T-helper 1 cell treated with Interleukin-12 subunit alpha and Interleukin-12 subunit beta and Interleukin-4 antibody, amounts not matched to agents 30 ng/mL and 1 ng/mL, for 36 hours (primary cell): ENCODE results near the gene SLC35D3. TPM values are rescaled to one million over a fixed set of nuclear protein-coding genes. Genes with fewer than 3 reads are reported as not detected.
"Not testable (repeated sequence)": the region's sequence is repeated elsewhere in the genome, so short reads cannot be mapped to it uniquely, and the experiment has no call there.

Experiments
- intact Hi-C: fragments of 100-400 bp; cut with micrococcal nuclease; formaldehyde crosslinking; loops from one replicate; pipeline ENCODE4 v1.15.1; 2024
- total RNA-seq: library from RNA; stranded (reverse); gene quantifications from 2 replicates; pipeline ENCODE4 v1.2.3, GENCODE V29; 2022

The SLC35D3 gene, protein sequence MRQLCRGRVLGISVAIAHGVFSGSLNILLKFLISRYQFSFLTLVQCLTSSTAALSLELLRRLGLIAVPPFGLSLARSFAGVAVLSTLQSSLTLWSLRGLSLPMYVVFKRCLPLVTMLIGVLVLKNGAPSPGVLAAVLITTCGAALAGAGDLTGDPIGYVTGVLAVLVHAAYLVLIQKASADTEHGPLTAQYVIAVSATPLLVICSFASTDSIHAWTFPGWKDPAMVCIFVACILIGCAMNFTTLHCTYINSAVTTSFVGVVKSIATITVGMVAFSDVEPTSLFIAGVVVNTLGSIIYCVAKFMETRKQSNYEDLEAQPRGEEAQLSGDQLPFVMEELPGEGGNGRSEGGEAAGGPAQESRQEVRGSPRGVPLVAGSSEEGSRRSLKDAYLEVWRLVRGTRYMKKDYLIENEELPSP
- not detected in 2 replicates for total RNA-seq

DNA sequence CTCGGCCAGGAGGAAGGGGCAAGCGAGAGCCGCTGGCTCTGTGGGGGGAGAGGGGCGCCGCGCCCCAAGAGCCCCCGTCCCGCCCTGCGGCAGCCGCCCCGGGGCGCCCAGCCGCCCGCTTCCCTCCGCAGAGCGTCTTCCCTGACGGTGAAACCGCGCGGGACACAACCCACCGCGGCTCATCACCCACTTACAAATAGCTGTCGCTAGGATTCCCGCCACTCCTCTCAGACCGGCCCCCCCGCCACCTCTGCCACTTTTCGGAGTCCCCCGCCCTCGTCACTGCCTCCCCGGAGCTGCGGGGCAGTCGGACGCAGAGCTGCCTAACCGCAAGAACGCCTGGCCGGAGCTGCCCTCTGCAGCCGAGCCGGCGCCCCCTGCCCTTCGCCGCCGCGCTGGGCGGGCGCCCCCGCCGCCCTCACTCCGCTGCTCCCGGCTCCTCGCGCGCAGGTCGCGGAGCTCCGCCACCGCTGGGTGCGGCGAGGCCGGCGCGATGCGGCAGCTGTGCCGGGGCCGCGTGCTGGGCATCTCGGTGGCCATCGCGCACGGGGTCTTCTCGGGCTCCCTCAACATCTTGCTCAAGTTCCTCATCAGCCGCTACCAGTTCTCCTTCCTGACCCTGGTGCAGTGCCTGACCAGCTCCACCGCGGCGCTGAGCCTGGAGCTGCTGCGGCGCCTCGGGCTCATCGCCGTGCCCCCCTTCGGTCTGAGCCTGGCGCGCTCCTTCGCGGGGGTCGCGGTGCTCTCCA lies at the start of gene SLC35D3:
TSS of gene SLC35D3 (plus strand) at position 366 of the 749 bp plus-strand sequence. CDS start at position 494, 128 bp downstream.
- intact Hi-C loops, result loop anchor here (2.0 to 5.0 kb wide), 3 partner anchors 99 to 575 kb away; partner anchors contain the start of gene PEX7

DNA sequence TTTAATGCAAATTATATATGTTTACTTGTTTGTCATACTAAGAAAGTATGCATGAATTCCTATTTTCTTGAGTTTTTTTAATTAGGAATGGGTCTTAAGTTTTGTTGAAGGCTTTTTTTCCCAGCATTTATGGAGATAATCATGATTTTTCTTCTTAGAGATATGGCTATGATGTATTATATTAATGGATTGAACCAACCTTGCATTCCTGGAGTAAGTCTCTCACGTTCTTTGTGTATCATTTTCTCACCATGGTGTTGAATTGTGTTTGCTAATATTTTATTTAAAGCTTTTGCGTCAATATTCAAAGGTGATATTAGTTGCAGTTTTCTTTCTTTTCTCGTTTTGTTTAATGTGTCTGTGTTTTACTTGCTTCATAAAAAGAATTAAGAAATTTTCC lies 48.4 kb upstream of the SLC35D3 start:
- intact Hi-C loops, result no loop called here

DNA sequence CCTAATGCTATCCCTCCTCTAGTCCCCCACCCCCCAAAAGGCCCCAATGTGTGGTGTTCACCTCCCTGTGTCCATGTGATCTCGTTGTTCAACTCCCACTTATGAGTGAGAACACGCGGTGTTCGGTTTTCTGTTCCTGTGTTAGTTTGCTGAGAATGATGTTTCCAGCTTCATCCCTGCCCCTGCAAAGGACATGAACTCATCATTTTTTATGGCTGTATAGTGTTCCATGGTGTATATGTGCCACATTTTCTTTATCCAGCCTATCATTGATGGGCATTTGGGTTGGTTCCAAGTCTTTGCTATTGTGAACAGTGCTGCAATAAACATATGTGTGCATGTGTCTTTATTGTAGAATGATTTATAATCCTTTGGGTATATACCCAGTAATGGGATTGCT lies 45.6 kb upstream of the SLC35D3 start:
- intact Hi-C loops, result not testable (repeated sequence)

DNA sequence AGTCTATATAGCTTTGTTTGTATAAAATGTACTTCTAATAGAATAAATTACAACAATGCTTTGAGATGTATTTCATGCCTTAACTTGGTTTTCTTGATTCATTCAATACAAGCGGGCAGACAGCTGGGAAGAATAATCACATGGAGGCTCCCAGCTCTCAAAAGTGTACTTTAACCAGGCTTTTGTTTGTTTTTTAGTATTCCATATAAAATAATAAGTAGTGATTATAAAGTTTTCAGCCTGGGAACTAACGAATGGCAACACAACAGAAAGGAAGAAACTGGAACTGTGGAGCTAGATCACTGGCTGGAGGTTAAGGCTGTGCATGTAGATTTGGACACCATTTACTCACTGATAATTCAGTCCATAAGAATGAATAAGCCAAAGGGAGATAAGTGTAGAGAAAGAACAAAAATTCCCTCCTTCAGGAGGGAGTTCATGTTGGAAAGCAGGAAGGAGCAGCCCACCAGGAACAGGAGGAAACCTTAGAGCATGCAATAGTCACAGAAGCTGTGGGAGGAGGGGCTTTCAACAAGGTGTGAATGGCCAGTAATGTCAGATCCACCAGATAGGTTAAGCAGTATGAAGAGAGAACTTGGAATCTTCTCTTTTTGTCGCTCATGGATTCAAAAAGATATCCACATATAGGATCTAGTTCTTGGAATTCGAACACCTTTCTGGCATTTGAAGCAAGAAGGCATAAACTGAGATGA lies 41.2 kb upstream of the SLC35D3 start:
- intact Hi-C loops, result no loop called here

DNA sequence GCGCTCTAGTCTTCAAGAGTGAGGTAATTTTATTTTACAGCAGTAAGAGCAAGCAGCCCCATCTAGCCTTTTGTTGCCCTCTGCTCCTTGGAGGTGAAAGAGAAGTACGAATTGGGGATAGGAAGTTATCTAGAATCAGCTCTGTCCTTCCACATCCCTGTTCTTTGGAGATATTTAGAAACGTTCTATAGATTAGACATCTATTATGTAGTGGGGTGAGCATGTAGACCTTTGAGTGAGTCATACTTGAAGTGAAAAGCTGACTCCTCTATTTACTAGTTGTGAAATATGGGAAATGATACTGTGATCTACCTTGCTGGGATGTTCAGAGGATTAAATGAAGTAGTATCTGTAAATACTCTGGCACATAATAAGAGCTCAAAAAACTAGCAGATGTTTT lies 36.0 kb upstream of the SLC35D3 start:
- intact Hi-C loops, result no loop called here

DNA sequence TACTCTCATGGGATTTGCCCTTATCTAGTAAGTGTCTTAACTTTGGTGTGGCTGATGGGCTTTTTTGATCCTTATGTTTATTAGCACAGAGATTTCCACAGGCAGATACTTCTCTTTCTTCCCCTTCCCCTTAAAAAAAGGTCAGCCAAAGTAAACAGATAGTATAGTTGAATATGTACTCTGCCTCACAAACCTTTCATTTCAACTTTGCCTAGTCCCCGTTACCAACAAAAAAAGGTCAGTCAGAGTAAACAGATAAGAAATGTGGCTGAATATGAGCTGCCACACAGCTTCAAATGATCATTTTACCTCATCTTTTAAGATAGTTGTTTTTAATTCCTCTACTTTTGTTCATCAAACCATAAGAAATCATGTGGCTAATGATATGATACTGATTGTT lies 34.1 kb upstream of the SLC35D3 start:
- intact Hi-C loops, result no loop called here

DNA sequence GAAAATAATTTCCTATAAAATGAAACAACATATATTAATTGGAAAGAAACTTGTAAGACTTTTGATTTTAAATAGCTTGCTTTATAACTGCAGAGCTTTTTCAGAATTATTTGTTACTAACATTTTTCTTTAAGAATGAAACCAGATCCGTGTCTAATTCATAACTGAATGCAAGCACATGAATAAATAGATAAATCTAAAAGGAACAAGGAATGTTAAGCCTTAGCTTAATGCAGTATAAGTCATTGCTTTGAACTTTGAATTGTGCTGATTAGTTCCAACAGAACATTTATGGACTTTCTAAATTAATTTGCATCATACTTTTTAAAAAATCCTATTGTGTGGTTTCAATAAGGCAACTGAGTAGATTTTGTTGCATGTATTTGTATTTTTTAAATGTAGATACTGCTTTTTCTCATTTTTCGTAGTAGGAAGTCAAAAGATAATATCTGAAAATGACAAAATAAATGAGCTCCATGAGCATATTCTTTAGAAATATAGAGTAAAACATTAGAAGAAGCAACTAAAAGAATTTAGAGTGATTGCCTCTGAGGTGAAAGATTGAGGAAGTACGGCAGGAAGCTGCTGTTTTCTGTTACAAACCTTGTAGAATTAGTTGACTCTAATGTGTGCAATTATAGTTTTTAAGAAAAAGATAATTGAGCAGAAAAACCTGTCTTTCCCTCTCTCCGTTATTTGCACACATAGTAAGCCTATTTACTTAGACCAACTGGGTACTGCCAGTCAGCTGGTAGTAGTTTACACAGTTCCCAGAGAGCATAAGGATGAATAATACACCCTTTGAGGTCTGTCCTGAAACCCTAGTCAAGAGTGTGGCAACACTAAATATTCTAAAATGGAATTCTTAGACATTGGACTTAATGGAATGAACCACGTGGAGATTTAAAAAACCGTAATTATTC lies 32.6 kb upstream of the SLC35D3 start:
- intact Hi-C loops, result no loop called here

DNA sequence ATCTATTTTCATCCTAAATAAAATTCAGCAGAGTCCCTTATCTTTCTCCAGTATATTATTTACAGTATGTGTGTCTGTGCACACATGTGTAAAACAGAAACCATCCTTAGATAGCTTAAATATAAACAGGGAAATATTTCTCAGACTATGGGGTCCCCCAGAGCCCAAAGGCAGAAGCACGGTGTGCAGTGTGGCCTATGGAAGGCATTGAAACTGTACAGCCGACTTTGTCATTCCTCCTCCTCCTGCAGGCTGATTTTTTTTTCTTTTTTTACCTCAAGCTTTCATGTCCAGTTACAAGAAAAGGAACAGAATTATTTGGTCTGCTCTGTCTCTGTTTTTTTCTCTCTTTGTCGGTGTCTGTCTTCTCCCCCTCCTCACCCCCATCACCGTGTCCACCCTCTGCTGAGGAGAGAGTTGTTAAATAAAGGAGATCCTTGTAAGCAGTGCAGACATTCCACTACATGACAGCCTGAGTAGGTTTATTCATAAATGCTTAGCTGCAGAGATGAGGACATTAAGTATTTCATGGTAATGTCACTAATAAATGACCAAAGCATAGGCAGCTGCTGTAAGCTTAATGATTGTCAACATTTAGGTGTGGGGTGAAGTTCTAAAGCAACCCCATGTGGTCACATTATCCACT lies 31.8 kb upstream of the SLC35D3 start:
- intact Hi-C loops, result no loop called here

DNA sequence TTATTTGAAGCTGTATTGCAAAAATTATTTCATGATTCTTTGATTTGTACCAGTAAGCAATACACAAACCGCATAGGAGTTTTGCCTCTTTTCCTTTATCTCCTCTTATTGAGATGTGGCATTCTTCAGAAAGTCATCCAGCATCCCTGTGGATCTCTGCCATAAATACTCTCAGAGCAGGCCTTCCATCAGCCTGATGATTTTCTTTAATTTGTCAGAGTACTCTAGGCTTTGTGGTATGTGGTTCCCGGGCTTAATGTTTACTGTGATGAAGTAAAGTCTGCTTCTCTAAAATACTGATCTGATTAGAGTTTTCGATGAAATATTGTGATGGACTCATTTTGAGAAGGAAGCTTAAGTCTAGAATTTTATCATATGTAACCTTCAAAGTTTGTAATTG lies 31.1 kb upstream of the SLC35D3 start:
- intact Hi-C loops, result no loop called here

DNA sequence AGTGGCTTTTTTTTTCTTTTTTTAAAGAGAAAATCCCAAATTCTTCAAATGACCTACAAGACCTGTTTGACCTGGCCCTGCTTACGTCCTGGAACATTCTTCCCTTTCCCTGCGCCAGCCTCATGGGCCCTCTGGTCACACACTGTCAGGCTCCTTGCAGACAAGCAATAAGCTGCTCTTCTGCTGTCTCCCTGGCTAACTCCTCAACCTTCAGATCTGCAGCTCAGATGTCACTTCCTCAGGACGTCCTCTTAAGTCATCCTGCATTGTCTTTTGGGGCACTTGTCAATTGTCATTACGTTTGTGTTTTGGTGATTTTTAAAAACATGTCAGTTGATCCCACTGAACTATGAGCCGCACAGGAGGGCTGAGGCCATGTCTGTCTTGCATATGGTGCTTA lies 28.9 kb upstream of the SLC35D3 start:
- intact Hi-C loops, result no loop called here

DNA sequence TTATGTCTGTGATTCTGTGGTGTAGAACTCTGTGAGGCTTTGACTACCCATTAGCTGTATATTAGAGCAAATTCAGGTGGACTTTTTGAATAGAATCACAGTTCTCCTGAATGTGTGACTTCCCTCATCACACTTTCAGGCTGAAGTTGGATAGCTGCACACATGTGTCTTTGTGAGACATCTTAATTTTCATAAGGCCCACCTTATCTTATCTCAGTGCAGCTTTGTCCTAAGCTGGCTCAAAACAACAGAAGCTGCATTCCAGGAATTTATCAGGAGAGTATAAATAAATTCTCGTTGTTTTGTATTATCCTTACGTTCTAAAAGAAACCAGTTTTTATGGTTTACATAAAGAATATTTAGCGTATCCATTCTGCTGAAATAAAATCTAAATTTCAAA lies 26.2 kb upstream of the SLC35D3 start:
- intact Hi-C loops, result no loop called here

DNA sequence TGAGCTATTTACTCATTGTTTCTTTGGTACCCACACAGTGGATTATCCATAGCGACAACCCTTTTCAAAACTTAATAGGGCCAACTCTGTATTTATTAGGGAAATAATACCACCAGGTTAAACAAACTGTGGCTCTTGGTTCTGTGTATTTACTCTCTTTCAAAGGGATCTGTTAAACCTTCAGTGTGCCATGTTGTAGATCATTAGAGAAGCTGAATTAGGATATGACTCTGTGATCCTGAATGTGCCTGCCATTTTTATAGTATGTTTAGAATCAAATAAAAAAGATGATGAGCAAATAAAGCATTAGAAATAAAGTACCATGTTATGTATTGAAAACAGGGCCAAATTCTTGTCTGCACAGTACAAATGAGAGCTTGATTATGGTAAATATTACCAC lies 25.0 kb upstream of the SLC35D3 start:
- intact Hi-C loops, result no loop called here

DNA sequence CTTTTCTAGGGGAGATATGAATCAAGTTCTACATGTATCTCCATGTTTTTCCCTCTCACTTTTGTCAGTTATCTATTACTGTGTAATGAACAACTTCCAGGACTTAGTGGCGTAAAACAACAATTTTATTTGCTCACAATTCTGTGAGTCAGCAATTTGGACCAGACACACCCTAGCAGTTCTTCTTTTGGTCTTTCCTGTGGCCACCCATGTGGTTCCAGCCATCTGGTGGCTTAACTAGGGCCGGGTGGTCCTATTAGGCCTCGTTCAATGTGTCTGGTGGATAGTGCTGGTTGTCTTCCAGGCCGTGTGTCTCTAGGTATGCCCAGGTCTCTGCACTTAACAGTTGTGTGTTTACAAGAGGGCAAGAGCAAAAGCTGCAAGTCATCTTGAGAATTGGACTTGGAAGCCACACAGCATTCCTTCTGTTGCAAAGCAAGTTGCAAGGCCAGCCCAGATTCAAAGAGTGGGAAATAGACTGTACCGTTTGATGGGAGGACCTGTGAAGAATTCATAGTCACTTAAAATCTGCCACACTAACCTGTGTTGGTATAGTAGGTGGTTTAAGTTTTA lies 20.8 kb upstream of the SLC35D3 start:
- intact Hi-C loops, result no loop called here

DNA sequence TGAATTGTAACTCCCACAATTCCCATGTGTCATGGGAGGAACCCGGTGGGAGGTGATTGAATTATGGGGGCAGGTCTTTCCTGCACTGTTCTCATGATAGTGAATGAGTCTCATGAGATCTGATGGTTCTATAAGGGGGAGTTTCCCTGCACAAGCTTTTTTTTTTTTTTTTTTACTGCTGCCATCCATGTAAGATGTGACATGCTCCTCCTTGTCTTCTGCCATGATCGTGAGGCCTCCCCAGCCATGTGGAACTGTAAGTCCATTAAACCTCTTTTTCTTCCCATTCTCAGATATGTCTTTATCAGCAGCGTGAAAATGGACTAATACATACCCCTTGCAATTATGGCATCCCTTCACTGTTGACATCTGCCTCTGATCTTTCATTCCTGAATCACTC lies 17.6 kb upstream of the SLC35D3 start:
- intact Hi-C loops, result not testable (repeated sequence)

DNA sequence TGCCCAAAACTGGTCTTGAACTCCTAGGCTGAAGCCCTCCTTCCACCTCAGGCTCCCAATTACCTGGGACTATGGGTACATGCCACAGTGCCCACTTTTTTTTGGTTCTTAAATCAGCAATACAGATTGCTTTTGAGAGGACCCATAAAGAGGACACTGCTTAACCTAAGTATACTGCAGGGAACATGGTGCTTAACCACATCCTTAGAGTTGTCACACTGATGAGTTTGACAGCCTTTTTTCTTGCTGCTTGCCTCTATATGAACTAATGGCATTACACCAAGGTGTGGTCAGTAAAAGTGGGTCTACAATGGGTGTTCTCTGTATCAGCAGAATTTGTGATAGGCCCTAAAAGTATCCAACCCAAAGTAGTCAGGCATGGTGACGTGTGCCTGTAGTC lies 7.2 kb upstream of the SLC35D3 start:
- intact Hi-C loops, result no loop called here

DNA sequence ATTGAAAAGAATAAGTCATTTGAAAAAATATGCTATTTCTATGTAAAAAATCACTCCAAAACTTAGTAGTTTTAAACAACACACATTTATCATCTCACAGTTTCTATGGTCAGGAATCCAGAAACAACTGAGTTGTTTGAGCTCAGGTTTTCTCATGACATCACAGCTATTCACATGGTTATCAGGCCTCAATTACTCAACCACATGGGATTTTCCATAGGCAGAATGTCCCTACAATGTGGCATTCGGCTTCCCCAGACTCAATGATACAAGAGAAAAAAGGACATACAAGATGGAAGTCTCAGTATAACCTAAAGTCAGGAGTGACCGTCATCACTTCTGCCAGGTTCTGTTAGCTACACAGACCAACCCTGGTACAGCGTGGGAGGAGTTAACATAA lies 3.4 kb upstream of the SLC35D3 start:
- intact Hi-C loops, result no loop called here

DNA sequence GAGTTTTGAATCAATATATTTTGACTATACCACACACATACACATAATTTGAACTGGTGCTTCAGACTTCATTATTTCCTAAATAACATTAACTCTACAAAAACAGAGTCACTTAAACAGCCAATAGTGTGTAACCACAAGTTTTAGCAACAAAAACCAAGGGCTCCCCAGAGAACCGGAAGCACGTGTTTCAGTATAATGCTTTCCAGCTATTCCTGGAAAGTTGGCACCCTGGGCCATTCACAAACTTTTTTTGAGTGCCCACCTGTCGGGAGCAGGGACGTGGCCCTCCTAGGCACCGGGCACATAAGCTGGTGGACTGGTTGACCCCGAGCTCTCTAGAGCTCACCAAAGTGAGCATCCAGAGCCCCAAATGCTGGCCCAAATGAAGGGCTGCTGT lies 1.9 kb upstream of the SLC35D3 start:
- intact Hi-C loops, result loop anchor here (2.0 to 5.0 kb wide), 3 partner anchors 97 to 577 kb away; partner anchors contain the start of gene PEX7

DNA sequence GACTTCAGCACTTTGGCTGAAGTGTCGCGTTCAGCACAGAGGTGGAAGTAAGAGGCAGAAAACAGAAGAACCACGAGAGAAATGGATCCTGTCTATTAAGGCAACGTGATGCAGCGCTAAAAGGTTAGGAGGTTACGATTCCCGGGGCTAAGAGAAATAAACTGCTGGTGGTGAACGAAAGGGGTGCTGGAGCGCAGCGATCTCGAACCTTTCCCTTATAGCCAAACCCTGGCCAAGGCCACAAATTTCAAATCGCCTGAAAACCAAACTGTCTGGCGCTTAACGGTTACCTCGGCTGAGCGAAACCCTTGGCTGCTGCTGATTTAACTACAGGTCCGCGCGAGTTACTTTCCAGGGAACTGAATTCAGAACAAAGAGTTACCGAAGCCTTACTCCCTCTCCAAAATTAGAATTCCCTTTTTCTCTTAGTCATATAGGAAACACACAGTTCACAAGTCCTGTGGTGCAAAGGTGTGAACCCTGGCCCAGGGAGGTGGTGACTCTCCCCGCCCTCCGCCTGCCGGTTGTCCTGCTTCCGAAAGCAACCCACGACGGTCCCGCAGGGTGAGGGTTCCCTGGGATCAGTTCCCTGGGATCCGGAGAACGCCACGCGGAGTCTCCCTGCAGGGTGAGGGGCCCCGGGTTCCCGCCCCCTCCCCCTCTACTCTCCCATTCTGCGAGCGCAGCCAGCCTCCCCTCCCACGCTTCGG lies 1.3 kb upstream of the SLC35D3 start:
- intact Hi-C loops, result loop anchor here (2.0 to 5.0 kb wide), 3 partner anchors 98 to 576 kb away; partner anchors contain the start of gene PEX7

DNA sequence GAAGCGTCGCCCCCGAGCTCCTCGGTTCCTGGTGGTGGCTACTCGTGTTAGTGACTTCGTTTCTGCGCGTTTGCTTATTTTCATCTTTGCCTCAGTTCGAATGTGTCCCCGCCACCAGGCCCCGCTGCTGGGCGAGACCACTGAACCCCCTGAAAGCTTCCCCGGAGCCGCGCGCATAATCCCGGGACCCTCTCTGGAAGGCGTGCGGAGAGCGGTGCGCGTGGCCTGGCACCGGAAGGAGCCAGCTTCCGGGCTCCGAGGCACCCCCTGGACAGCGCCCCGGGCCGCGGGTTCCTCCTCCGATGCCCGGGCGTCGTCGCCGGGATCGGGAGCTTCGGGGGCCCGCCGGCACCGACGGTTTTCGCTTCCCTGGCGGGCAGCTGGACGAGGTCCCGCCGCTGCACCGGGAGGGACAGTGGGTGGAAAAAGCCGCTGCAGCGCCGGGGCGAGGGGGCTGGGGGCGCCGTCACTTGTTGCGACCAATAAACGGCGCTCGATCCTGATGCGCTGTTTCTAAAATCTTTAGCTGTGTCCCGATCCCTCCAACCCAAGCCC lies 643 bp upstream of the SLC35D3 start:
- intact Hi-C loops, result loop anchor here (2.0 to 5.0 kb wide), 3 partner anchors 99 to 576 kb away; partner anchors contain the start of gene PEX7
